HepG2 (cell line): ENCODE measurements around the gene NRBP1. TPM values are rescaled to one million over a fixed set of nuclear protein-coding genes. Genes with fewer than 3 reads are reported as not detected.

ENCODE experiments used
- CREB1 ChIP-seq, 2 experiments: fragments of 450-650 bp in 1 of 2; IDR thresholded peaks; 2 replicates each; pipeline ENCODE4 v1.6.1; 2016 to 2017; ENCODE audit warnings: control low read depth in 1 of 2, mild to moderate bottlenecking in 1 of 2, missing compliant biosample characterization in 1 of 2, missing genetic modification characterization in 1 of 2
- HMGA1 ChIP-seq: sonication (generic); formaldehyde crosslinking; conservative IDR thresholded peaks from 2 replicates; pipeline ENCODE4 v1.4.0; 2020; ENCODE audit warnings: missing genetic modification reagents
- PHF21A ChIP-seq: sonication (generic); formaldehyde crosslinking; IDR thresholded peaks from 2 replicates; pipeline ENCODE4 v1.5.0; 2020; ENCODE audit warnings: mild to moderate bottlenecking, missing genetic modification reagents
- RAD51 ChIP-seq: fragments of 450-650 bp; IDR thresholded peaks from 2 replicates; pipeline ENCODE4 v1.6.1; 2016; ENCODE audit warnings: borderline replicate concordance
- RBM39 ChIP-seq: fragments of 200-400 bp; formaldehyde crosslinking; IDR thresholded peaks from one replicate; pipeline ENCODE4 v1.6.1; 2018; ENCODE audit warnings: antibody characterized with exemption, mild to moderate bottlenecking, low read depth, low read length; ENCODE audit not compliant: poor library complexity, severe bottlenecking
- ZNF343 ChIP-seq: sonication (generic); formaldehyde crosslinking; IDR thresholded peaks from 2 replicates; pipeline ENCODE4 v1.4.0; 2020; ENCODE audit warnings: mild to moderate bottlenecking, missing genetic modification reagents
- ZNF350 ChIP-seq: sonication (generic); formaldehyde crosslinking; IDR thresholded peaks from 2 replicates; pipeline ENCODE4 v1.4.0; 2020; ENCODE audit warnings: mild to moderate bottlenecking, low read depth, missing genetic modification reagents, borderline replicate concordance
- polyA plus RNA-seq, 8 experiments: library from polyadenylated mRNA; depleted of rRNA in 3 of 8; stranded (reverse) in 7 of 8; unstranded in 1 of 8; fragments of >200 nt; fragmentation: Illumina TruSeq in 4 of 8; extraction: Trizol in 4 of 8; gene quantifications; 2 replicates each; pipeline versions ENCODE4 v1.2.1 to v1.2.3, GENCODE V29; 2011 to 2016; ENCODE audit warnings: low read depth in 4 of 8, missing spikeins in 1 of 8, mixed read lengths in 1 of 8; ENCODE audit not compliant: insufficient read depth in 1 of 8
- total RNA-seq, 5 experiments: library from RNA; depleted of rRNA; stranded (reverse); fragments of >200 nt; fragmentation: Illumina TruSeq; extraction: Trizol; gene quantifications; 2 replicates each; pipeline ENCODE4 v1.2.3, GENCODE V29; 2016; ENCODE audit warnings: low read depth in 1 of 5
- TF ChIP-seq, protein P1 (sequence below): sonication (generic); formaldehyde crosslinking; IDR thresholded peaks from one replicate; pipeline ENCODE4 v1.5.1; 2020; ENCODE audit warnings: mild to moderate bottlenecking, missing genetic modification reagents; ENCODE audit errors: not compliant biosample characterization
- TF ChIP-seq, protein P2 (sequence below): sonication (generic); formaldehyde crosslinking; IDR thresholded peaks from 2 replicates; pipeline ENCODE4 v1.4.0; 2020; ENCODE audit warnings: missing genetic modification reagents
- TF ChIP-seq, protein P3 (sequence below): IDR thresholded peaks from 2 replicates; pipeline ENCODE4 v1.6.1; 2018; ENCODE audit warnings: missing genetic modification reagents
- TF ChIP-seq, protein P4 (sequence below): sonication (generic); formaldehyde crosslinking; IDR thresholded peaks from 2 replicates; pipeline ENCODE4 v1.5.0; 2020; ENCODE audit warnings: mild to moderate bottlenecking, missing genetic modification reagents
- TF ChIP-seq, protein P5 (sequence below): sonication (generic); formaldehyde crosslinking; IDR thresholded peaks from 2 replicates; pipeline ENCODE4 v1.5.0; 2020; ENCODE audit warnings: mild to moderate bottlenecking, missing genetic modification reagents

NRBP1 gene
- total and polyA plus RNA-seq, 2 of the 13 experiments (the other 11 are each of a cell fraction or from before 2014, with no cell fraction given), result 165 to 240 TPM

DNA sequence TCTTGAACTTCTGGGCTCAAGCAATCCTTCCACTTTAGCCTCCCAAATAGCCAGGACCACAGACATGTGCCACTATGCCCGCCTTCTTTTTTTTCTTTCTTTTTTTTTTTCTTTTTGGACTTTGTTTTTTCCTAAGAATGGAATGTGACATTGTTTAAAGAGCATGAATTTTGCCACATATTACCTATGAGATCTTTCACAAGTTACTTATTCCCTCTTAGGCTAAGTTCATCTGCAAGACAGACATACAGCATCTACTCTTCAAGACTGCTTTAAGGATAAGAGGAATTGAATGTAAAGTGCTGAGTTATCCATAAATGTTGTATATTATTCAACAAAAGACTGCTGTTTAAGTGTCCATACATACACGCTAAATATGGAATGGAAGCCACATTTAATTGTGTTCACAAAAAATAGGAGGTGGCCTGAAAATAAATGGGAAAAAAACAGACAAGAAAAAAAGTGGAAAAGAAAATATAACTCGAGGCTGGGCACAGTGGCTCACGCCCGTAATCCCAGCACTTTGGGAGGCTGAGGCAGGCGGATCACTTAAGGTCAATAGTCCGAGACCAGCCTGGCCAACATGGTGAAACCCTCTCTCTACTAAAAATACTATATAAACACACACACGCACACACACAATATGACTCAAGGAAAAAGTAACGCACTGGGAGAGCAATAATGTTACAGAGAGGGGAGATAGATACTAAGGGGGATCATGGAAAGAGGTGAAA, 15.8 kb upstream of the NRBP1 start (continued):
- TF ChIP-seq, protein P1, sequence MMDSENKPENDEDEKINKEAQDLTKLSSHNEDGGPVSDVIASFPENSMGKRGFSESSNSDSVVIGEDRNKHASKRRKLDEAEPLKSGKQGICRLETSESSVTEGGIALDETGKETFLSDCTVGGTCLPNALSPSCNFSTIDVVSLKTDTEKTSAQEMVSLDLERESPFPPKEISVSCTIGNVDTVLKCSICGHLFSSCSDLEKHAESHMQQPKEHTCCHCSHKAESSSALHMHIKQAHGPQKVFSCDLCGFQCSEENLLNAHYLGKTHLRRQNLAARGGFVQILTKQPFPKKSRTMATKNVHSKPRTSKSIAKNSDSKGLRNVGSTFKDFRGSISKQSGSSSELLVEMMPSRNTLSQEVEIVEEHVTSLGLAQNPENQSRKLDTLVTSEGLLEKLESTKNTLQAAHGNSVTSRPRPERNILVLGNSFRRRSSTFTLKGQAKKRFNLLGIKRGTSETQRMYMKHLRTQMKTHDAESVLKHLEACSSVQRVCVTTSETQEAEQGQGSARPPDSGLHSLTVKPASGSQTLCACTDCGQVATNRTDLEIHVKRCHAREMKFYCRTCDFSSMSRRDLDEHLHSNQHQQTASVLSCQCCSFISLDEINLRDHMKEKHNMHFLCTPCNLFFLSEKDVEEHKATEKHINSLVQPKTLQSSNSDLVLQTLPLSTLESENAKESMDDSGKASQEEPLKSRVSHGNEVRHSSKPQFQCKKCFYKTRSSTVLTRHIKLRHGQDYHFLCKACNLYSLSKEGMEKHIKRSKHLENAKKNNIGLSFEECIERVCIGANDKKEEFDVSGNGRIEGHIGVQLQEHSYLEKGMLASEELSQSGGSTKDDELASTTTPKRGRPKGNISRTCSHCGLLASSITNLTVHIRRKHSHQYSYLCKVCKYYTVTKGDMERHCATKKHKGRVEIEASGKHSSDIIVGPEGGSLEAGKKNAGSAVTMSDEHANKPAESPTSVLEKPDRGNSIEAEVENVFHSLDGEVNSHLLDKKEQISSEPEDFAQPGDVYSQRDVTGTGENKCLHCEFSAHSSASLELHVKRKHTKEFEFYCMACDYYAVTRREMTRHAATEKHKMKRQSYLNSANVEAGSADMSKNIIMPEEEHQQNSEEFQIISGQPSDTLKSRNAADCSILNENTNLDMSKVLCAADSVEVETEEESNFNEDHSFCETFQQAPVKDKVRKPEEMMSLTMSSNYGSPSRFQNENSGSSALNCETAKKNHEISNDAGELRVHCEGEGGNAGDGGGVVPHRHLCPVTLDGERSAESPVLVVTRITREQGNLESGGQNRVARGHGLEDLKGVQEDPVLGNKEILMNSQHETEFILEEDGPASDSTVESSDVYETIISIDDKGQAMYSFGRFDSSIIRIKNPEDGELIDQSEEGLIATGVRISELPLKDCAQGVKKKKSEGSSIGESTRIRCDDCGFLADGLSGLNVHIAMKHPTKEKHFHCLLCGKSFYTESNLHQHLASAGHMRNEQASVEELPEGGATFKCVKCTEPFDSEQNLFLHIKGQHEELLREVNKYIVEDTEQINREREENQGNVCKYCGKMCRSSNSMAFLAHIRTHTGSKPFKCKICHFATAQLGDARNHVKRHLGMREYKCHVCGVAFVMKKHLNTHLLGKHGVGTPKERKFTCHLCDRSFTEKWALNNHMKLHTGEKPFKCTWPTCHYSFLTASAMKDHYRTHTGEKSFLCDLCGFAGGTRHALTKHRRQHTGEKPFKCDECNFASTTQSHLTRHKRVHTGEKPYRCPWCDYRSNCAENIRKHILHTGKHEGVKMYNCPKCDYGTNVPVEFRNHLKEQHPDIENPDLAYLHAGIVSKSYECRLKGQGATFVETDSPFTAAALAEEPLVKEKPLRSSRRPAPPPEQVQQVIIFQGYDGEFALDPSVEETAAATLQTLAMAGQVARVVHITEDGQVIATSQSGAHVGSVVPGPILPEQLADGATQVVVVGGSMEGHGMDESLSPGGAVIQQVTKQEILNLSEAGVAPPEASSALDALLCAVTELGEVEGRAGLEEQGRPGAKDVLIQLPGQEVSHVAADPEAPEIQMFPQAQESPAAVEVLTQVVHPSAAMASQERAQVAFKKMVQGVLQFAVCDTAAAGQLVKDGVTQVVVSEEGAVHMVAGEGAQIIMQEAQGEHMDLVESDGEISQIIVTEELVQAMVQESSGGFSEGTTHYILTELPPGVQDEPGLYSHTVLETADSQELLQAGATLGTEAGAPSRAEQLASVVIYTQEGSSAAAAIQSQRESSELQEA (CRISPR knock-in tag), result no peak
- TF ChIP-seq, protein P2, sequence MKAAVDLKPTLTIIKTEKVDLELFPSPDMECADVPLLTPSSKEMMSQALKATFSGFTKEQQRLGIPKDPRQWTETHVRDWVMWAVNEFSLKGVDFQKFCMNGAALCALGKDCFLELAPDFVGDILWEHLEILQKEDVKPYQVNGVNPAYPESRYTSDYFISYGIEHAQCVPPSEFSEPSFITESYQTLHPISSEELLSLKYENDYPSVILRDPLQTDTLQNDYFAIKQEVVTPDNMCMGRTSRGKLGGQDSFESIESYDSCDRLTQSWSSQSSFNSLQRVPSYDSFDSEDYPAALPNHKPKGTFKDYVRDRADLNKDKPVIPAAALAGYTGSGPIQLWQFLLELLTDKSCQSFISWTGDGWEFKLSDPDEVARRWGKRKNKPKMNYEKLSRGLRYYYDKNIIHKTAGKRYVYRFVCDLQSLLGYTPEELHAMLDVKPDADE (CRISPR knock-in tag), result no peak
- TF ChIP-seq, protein P3, sequence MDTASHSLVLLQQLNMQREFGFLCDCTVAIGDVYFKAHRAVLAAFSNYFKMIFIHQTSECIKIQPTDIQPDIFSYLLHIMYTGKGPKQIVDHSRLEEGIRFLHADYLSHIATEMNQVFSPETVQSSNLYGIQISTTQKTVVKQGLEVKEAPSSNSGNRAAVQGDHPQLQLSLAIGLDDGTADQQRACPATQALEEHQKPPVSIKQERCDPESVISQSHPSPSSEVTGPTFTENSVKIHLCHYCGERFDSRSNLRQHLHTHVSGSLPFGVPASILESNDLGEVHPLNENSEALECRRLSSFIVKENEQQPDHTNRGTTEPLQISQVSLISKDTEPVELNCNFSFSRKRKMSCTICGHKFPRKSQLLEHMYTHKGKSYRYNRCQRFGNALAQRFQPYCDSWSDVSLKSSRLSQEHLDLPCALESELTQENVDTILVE, result no peak
- no peak for TF ChIP-seq RBM39
- no peak for TF ChIP-seq HMGA1
- no peak for TF ChIP-seq ZNF350 (CRISPR knock-in tag)
- TF ChIP-seq, protein P4, sequence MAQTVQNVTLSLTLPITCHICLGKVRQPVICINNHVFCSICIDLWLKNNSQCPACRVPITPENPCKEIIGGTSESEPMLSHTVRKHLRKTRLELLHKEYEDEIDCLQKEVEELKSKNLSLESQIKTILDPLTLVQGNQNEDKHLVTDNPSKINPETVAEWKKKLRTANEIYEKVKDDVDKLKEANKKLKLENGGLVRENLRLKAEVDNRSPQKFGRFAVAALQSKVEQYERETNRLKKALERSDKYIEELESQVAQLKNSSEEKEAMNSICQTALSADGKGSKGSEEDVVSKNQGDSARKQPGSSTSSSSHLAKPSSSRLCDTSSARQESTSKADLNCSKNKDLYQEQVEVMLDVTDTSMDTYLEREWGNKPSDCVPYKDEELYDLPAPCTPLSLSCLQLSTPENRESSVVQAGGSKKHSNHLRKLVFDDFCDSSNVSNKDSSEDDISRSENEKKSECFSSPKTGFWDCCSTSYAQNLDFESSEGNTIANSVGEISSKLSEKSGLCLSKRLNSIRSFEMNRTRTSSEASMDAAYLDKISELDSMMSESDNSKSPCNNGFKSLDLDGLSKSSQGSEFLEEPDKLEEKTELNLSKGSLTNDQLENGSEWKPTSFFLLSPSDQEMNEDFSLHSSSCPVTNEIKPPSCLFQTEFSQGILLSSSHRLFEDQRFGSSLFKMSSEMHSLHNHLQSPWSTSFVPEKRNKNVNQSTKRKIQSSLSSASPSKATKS (CRISPR knock-in tag), result peak; percentile 3; the same call in 1 of the 2 replicates
- TF ChIP-seq RAD51, result no peak
- TF ChIP-seq CREB1 (IDR thresholded peaks at IDR 0.05), result no peak
- TF ChIP-seq CREB1 (CRISPR knock-in tag; IDR thresholded peaks at IDR 0.05), result peak; percentile 52; the same call in 1 of the 2 replicates
- TF ChIP-seq ZNF343 (CRISPR knock-in tag), result no peak
- TF ChIP-seq, protein P5, sequence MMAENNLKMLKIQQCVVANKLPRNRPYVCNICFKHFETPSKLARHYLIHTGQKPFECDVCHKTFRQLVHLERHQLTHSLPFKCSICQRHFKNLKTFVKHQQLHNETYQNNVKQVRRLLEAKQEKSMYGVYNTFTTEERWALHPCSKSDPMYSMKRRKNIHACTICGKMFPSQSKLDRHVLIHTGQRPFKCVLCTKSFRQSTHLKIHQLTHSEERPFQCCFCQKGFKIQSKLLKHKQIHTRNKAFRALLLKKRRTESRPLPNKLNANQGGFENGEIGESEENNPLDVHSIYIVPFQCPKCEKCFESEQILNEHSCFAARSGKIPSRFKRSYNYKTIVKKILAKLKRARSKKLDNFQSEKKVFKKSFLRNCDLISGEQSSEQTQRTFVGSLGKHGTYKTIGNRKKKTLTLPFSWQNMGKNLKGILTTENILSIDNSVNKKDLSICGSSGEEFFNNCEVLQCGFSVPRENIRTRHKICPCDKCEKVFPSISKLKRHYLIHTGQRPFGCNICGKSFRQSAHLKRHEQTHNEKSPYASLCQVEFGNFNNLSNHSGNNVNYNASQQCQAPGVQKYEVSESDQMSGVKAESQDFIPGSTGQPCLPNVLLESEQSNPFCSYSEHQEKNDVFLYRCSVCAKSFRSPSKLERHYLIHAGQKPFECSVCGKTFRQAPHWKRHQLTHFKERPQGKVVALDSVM (CRISPR knock-in tag), result 0 out of 2 replicates have a peak, but pooled peaks have one; percentile 27
- TF ChIP-seq PHF21A (CRISPR knock-in tag), result peak; percentile 35; the same call in 1 of the 2 replicates
